ENCODE data around the gene CFAP300.

The CFAP300 gene

DNA sequence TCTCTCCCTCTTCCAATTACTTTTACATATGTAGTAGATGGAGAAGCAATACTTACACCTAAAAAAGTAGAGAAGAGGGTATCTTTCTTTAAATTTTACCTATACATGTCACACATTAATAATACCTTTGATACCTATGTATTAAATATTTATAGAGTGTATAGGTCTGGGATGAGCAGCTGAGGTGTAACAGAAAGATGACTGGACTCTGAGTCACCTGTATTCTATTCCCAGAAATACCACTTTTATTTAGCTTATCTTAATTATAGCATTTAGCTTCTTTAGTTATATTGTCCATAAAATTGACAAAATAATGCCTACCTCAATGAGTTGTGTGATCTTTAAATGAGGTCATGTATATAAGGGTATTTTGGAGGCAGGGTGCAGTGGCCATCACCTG is 32.4 kb downstream of the CFAP300 start:
- DNase-seq: no peak

DNA sequence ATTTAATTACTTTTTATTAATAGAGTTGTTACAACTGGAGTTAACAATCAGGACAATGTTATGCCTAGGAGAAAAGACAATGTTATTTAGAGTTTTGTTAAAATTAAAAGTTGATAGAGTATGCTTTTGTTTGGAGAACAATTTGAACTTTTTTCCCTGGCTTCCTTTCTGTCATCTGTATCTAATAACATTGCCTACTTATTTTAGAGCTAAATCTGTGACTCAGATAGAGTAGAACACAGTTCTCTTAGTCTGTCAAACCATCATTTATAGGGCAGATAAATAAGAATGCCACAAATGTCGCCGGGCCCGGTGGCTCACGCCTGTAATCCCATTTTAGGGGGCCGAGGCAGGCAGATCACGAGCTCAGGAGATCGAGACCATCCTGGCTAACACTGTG is 34.1 kb downstream of the CFAP300 start:
- DNase-seq: no peak

DNA sequence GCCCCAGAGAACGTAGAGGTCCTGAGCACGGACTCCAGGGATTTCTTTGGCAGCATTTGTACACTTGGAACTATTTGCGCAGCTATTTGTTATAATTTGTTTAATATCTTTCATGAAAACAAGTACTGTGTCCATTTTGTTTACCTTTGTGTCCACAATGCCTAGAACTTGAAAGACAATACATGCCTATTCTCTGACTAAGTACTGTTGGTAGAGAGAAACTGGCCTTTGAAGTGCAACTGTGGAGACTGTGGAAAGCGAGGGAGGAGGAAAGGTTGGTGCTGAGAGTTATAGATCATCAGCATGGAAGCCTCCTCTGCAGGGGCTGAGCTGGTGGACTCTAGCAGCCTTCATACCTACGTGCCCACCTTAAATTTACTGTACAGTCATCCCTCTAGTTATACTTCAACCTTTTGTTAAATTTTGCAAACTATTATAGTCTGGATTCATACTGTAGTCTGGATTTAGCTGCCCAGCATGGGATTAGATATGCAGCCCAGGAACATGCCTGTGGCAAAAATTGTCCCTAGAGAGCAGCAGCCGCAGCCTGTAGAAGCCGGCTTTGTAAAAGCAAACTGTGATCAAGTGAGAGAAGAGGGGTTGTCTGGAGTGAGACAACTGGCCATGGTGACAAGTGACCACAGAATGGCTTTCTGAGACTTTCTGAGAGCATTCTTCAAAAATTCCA is 38.8 kb downstream of the CFAP300 start:
- no peak for DNase-seq

DNA sequence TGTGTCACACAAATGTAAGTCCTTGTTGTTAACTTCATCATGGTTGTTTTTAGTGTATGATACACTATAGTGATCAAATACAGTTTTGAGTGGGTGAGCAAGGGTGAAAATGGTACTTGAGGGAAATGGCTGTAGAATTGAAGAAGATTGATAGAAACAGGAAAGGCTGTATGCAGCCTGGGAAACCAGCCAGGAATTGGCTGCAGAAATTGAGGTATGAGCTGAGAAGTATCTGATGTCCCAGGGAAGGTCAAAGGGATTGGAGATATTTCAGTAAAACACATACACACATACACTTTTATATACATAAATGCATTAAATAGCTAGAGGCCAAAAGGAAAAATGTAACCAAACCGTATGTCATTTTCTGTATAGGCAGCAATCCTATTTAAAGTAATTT is 49.9 kb downstream of the CFAP300 start:
- DNase-seq: no peak

DNA sequence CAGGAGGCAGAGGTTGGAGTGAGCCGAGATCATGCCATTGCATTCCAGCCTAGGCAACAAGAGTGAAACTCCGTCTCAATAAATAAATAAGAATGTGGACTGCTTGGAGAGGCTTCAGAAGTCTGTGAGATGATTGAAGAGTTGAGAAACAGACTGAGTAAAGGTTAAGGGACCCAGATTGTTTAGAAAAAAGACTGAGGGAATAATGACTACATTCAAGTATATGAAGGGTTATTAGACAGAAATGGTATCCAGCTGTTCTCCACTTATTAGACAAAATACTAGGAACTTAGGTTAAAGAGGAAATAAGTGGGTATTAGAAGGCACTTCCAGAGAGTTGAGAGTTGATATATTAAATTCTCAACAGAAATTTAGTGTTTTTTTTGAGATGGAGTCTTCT is 52.5 kb downstream of the CFAP300 start:
- DNase-seq: no peak

DNA sequence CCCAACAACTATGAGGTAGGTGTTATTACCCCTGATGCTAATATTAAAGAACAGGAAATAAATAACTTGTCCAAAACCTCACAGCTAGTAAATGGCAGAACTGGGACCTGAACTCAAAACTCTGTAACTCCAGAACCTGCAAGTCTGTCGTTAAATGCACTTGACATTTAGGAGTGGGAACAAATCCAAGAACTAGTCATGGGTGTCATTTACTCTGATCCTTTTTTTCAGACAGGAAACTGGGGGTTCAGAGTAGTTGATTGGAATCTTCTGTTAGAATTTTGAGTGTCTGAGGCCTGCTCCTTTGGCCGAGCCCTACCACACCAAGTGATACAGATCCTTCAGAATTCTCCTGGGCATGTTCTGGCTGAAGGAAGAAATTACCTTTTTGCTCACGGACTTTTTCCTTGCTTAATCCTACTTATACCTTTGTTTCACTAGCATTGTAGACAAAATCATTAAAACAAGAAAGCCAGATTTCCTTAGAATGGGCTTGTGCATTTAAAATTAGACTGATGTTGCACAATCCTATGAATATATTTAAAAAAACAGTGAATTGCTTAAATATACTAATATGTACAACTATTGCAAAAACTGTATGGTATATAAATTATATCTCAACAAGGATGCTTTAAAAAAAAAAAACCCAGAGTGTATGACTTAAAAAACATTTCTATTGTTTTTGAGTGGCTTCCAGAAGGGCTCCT is 61.6 kb downstream of the CFAP300 start:
- DNase-seq: no peak

DNA sequence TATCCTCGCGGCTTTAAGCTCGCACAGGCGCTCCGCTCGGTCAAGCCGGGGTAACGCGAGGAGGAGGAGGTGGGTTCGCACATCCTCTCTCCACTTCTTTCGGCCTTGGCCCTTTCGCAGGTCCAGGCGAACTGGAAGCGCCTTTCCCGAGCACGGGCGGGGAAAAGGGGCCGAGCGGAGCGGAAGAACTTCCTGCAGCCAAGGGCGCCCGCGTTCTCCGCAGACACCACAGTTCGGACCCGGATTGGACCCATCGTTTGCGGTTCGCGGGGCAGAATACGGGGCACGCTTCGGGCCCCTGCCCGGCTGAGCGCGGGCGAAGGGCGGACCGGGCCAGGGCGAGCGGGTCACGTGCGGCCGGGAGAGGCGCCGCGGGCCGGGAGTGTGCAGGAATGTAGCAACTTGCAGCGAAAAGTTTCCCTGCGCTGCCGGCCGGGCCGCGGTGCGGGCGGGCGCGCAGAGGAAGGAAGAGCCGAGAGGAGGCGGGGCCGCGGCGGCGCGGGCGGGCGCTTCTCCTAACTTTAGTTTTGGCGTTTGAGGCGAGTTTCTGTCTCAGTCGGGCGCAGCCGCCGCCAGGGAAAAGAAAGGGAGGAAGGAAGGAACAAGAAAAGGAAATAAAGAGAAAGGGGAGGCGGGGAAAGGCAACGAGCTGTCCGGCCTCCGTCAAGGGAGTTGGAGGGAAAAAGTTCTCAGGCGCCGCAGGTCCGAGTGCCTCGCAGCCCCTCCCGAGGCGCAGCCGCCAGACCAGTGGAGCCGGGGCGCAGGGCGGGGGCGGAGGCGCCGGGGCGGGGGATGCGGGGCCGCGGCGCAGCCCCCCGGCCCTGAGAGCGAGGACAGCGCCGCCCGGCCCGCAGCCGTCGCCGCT is 62.9 kb downstream of the CFAP300 start, which contains the start of gene YAP1:
Gene YAP1, plus strand, starts transcription at position 552 of the 865 bp plus-strand sequence. CDS start 402 bp downstream, outside the sequence.
- peak in 1 of 2 donors; percentile 39 for DNase-seq

DNA sequence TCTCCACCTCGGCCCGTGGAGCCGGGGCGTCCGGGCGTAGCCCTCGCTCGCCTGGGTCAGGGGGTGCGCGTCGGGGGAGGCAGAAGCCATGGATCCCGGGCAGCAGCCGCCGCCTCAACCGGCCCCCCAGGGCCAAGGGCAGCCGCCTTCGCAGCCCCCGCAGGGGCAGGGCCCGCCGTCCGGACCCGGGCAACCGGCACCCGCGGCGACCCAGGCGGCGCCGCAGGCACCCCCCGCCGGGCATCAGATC is 63.4 kb downstream of the CFAP300 start:
- DNase-seq: no peak

DNA sequence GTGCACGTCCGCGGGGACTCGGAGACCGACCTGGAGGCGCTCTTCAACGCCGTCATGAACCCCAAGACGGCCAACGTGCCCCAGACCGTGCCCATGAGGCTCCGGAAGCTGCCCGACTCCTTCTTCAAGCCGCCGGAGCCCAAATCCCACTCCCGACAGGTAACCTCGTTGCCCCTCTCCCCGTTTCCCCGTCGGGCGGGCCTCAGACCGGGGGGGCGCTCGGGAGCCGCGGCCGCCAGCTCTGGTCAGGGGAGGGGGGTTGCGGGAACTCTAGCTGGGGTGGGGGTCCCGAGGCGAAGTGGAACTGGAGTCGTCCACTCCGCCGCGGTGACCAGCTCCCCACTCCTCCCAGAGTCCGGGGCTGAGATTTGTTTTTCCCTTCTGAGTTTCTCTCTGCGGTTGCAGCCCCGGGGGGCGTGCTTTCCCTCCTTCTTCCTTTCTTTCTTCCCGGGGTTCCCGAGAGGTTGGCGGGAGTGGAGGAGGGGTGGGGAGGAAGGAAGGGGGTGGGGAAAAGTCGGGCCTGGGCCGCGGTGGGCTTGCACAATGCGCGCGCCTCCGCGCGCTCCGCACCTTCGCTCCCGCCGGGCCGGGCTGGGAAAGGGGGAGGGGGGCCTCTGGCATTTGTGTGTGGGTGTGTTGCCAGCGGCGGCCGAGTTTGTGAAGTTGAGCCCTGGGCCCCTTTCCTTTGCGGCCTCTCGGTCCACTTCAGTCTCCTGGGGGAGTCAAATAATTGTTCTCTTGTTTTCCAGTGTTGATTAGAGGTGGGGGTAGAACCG is 64.0 kb downstream of the CFAP300 start:
- no peak for DNase-seq

DNA sequence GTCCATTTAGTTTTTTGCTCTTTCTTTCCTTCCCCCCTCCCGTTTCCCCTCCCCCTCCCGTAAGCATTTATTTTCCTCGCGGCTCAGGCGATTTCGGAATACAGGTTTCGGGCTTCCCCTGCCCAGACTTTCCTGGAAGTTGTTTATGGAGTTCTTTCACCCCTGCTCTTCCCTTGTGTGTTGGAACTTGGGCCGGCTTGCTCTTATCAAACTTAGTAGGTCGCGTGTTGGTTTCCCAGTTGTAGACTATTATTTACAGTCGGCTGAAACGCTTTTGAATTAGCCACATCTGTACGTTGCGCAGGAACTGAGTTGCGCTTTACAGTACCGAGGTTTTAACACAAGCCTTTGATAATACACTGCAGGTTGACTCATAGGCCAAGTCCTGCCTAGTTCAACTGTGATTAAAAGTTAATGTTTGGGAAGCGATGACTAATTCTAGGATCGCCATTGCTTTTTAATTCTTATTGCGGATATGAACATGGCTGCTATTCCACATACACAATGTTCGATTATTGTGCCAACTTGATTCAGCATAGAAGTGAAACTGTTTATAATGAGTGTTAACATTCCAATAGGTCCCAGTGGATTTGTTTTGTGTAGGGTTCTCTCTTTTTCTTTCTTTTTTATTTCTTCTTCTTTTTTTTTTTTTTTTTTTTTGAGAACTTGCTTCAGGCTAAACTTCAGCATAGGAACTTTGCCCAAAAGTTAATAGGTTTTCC is 64.7 kb downstream of the CFAP300 start:
- no peak for DNase-seq

DNA sequence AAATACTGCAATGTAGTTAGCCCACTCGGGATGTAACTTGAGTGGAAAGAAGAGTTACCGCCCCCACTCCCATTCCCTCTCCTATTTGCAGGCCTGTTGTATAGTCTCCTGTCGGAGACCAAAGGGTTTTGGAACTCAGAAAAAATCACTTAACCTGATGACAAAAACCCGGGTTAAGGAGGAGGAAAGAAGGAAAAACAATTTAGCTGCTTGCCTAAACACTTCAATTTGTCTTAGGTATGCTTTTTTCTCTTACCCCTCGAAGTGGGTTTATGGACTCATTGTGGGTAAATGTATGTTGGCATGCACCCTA is 65.2 kb downstream of the CFAP300 start:
- no peak for DNase-seq

DNA sequence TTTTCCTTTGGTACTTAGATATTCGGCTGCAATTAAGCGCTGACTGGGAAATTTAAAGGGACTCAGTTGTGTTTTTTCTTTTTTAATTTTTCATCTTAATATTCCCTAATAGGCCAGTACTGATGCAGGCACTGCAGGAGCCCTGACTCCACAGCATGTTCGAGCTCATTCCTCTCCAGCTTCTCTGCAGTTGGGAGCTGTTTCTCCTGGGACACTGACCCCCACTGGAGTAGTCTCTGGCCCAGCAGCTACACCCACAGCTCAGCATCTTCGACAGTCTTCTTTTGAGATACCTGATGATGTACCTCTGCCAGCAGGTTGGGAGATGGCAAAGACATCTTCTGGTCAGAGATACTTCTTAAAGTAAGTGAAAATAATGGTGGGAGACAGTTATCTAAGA is 66.8 kb downstream of the CFAP300 start:
- DNase-seq: no peak

DNA sequence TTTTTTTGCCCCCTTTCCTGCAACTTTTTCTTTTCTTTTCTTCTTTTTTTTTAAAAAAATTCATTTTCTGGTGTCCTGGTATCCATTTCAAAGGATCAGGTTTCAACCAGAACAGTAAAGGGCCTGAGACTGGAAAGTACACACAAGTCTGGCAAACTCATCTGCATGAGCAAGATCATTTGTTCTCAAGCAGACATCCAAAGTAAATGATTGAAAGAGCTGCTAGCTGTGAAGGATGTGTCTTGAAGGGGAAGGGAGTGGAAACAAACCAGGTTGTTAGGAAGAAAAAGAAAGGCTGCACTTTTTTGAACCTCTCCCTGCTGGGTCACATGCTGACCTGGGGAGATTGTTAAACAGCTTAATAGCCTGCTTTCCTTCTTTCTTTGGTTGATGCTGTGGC is 68.3 kb downstream of the CFAP300 start:
- DNase-seq: no peak

DNA sequence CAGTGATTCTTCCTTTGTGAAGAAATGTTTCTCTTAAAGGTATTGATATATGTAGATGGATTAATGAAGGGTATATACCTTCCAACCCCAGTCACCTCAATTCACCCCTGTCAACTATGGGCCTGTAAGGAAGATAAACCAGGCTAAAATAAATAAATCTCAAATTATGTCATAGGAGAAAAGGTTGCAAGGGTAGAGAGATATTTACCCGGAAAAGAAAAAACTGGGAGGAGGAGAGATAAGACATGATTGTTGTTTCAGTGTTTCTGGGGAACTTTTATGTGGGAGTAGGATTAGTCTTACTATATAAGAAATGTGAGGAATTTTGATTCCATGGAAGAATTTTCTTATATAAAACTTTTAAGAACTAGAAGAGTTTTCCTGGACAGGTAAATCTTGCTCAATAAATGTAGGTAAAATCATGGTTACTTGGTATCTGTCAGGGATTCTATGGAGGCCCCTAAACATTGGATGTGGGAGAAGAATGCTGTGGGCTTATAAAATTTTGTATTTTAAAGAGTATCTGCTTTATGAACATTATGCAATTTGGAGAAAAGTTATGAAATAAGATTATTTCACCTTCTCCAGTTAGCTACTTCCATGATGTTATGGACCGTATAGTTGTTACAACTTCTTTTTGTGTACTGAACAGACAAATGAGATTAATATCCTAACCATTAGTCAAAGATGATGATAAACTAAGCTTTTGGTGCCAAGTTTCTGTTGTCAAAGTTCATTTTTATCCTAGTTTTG is 69.4 kb downstream of the CFAP300 start:
- DNase-seq: no peak

DNA sequence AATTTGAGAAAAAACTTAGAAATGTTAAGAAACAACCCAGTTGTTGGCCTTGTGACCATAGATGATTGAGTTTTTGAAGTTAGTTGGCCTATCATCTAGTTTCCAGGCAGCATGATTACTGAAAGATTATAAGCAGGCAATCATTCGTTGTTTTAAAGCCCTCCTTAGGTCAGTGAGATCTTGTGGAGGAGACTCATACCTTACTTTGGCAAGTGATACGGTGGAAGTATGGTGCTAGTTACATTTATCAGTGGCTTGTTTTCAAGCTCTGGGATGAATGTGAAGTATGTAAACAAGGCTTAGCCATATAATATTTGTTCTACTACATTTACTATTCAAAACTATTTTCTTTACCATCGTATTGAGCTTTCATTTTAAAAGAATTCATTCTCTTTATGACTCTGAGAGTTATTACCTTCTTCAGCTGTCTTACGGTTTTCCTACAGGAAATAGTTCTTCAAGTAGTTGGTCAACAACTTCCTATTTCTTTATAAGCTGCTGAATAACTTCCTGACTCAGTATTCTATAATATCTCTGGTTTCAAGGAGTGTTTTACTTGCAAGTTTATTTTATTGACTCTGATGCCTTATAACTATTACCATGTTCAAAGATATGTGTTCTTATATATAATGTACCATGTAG is 70.4 kb downstream of the CFAP300 start:
- DNase-seq: no peak

DNA sequence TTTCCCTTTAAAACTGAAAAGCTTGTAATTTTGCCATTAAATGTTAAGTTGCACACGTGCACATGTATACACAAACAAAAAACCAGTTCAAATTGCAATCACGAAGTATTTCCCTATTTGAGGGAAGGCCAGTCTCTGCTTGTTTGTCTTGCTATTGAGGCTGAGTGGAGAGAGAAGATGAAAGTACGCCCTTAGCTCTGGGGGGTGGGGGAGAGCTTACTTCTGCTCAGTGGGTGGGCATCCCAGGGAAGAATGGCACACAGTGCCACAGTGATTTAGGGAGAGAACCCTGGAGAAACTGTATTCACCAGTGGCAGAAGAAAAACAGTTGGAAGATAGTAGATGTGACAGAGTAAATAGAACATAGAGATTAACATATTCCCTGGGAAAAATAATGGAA is 71.7 kb downstream of the CFAP300 start:
- no peak for DNase-seq

DNA sequence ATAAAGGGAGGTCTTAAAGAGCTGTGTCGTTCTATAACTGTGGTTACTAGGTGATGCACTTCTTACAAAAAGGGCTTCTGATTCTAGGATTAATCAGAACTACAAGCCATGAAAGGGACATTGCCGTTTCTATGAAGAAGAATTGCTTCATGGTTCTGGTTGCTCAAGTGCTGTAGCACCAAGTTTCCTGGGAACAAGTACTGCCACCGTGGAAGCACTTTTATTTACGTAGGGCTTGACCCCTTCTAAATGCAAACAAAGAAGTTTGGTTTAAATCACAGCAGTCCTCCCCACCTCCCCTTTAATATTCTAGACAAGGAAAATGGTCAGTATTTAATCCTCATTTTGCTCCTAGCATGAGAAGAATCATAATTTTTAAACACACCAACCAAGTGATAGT is 72.8 kb downstream of the CFAP300 start:
- no peak for DNase-seq

DNA sequence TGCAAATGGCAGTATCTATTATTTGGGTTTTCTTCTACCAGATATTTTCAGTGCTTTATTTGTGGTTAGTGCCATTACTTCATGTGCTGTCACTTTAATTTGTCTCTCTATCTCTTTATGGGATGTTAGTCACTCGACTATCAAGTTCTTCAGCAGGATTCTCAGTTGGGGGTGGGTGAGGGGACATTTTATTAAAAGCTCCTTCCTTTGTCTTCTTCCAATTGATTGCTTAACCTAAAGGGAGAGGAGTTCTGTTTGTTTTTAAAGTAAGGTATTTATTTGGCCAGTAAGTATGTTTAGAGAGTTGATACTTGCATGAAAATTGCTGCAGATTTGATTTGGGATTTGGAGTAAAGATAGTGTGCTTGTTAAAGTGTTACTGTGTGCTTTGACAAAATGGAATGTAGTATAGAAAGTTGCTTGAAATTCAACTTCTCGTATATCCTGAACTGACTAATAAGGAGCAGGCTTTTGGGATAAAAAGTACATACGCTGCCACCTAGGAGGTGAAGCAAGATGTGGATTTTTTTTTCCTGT is 73.3 kb downstream of the CFAP300 start:
- no peak for DNase-seq

DNA sequence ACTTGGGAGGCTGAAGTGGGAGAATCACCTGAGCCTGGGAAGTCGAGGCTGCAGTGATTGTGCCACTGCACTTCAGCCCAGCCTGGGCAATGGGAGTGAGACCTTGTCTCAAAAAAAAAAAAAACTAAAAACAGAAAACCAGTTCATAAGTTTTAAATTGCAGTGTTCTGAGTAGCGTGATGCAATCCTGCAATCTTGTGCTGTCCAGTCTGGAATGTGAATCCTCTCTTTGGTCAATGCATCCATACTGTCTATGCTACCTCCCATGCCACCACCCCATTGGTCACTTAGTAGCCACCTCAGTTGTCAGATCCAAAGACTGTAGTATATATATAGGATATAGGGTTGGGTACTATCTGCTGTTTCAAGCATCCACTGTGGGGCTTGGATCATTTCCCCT is 74.1 kb downstream of the CFAP300 start:
- no peak for DNase-seq
